ENCODE data around the gene ERC2.

DNA sequence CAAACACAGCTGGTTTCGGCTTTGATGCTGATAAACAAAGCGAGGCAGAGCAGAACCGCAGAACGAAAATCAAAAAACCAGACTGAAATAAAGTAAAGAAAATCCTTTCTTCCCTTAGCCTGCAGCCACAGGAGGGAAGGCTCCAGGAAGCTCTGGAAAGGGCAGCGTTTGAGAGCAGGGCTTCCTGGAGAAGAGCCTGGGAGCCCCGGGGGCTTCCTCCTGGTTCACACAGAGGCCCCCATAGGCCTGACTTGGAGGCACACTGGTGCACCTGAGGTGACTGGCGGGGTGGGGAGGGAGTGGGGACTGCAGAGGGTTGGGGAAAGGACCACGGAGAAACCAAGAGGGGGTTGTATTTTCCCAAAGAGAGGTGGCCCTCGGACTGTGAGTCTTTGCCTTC is 882.4 kb downstream of the ERC2 start:
- TF ChIP-seq EZH2 (IDR thresholded peaks at IDR 0.05; ENCODE audit: low read length, missing control alignments) = no peak
- TF ChIP-seq, protein P1, sequence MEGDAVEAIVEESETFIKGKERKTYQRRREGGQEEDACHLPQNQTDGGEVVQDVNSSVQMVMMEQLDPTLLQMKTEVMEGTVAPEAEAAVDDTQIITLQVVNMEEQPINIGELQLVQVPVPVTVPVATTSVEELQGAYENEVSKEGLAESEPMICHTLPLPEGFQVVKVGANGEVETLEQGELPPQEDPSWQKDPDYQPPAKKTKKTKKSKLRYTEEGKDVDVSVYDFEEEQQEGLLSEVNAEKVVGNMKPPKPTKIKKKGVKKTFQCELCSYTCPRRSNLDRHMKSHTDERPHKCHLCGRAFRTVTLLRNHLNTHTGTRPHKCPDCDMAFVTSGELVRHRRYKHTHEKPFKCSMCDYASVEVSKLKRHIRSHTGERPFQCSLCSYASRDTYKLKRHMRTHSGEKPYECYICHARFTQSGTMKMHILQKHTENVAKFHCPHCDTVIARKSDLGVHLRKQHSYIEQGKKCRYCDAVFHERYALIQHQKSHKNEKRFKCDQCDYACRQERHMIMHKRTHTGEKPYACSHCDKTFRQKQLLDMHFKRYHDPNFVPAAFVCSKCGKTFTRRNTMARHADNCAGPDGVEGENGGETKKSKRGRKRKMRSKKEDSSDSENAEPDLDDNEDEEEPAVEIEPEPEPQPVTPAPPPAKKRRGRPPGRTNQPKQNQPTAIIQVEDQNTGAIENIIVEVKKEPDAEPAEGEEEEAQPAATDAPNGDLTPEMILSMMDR (conservative IDR thresholded peaks at IDR 0.05 in 1 of 2, IDR thresholded peaks at IDR 0.05 in 1 of 2; ENCODE audit: low read depth in 1 of 2, low read length in 2 of 2) = no peak

All from fibroblast of lung (primary cell).